DMS79 (cell line): ENCODE measurements around the gene CD207.
"Not testable (repeated sequence)": the region's sequence is repeated elsewhere in the genome, so short reads cannot be mapped to it uniquely, and the experiment has no call there.

Source experiments
- DNase-seq: peaks from one replicate; lab custom pipeline; 2025; lab: John Stamatoyannopoulos, UW

CD207 gene

DNA sequence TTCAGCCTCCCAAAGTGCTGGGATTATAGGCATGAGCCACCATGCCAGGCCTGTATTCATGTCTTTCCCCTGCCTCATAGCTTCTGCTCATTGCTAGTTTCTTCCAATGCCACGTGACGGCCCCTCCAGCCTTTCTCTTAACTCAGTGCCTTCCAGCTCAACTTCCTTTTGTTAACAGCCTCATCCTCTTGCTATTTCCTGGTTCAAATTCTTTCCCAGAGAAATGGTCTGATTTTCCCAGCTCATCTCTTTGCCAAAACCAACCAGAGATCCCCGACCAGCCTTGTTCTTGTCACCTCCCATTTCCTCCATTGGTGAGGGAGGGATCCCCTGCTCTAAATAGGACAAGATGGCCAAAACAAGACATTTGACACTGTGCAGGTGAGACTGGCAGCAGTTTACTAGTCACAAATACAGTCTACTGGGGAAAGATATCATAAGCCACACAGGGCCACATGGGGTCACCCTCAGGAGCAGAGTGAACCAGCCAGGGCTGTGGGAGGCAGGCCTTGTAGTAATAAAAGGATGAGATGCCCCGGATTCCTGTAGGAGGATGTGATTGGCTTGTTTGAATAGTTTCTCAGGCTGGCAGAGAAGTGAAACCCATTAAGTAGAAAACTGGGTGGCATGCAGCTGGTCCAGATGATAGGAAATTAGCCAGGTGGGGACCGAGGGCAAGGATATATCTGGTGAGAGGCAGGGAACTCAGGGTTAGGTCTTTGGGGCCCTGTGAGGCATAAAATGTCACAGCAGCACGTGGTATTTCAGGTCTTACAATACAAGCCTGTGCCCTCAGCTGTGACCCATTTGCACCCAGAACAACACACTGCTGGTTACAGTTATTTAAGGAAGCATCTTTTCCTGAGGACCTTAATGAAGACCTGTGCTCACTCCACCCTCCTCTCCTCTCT lies 6.4 kb downstream of the CD207 start:
- DNase-seq: no peak

DNA sequence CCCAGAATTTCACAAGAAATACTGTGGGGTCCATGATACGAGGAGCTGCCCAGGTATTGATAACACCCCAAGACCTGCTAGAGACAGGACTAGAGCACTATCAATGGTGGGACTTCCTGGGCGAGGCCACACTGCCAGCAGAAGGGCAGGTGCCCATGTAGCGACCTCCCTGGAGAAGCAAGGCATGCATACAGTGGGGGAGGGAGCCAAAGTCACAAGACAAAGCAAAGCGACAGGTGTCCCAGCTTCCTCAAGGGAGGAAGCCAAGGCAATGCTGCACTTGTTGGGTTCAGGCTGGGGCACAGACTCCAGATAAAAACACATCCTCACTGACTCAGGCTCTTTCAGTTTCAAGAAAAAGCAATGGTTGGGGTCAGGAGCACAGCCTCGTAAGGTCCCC lies 7.5 kb downstream of the CD207 start:
- no peak for DNase-seq

DNA sequence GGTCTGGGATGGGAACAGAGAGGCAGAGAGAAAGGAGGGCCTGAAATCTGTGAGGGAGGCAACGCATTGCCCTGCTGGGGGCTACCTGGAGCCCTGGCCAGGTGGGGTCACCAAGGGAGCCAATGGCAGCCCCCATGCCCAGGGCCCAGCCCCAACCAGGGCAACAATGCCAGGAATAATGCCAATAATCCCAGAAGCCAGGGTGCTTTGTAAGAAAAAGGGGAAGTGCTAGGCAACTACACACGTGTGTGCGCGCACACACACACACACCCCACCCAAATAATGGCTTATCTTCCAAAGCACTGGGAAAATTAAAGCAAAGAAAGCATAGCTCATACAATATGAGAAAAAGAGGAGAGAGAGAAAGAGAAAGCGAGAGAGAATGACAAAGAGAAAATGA lies 8.2 kb downstream of the CD207 start:
- no peak for DNase-seq

DNA sequence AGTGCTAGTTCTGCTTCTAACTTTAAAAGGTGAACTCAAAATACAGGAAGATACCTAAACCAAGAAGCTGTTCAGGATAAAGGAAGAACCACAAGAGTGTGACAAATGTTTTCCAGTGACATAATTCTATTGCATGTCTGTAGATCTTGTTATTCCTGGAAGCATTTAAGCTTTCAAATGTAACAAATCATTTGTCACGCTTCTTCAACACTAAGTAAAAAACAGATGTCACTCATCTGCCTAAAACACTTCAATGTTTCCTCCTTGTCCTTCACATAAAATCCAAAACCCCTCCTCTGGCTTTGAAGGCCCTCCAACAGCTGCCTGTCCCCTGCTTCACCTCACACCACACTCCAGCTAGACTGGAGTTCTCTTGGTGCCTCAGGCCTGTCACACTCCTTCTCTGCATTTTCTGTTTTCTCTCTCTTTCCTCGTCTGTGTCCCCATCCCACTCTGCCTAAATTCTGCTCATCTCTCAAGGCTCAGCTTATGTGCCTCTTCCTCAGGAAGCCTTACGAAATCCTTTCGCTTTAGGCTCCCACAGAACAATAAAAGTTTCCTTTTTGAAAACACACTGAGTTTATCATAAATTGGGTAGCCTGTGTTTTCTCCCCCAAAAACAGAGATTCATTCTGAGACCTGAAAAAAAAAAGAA lies 8.8 kb downstream of the CD207 start:
- no peak for DNase-seq

DNA sequence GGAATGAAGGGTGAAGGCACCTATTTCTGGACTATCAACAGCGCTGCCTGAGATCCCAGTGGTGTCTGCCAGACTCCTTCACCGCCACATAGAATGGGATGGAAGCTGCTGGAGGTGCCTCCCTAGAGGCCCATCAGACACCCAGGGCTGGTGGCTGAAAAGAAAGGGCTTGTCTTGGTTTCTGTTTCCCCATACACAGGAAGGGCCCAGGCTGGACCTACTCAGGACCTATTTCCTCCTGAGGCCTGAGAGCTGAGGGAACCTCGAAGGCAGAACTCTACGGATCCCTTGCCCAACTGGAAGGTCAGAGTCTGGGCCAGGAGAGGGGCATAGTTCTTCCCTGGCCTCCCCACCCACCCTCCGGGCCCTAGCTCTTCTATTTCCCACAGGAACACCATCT lies 12.4 kb downstream of the CD207 start:
- DNase-seq: no peak

DNA sequence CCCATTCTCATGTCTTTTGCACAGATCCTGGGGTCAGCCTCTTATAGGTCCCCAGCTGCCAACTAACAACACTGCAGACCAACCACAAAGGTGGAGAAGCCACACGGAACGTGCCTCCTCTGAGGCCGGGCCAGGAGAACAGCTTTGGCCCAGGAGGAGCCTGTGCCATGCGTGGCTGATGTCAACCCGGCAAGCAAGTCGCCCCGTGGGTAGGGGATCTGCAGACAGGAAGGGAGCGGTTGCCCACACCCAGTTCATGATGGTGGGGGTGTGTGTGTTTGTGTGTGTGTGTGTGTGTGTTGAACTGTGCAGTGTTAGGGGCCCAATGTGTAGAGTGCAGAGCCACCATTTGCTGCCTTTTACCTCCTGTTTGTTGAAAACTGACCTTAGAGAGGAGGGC lies 12.8 kb downstream of the CD207 start:
- no peak for DNase-seq

DNA sequence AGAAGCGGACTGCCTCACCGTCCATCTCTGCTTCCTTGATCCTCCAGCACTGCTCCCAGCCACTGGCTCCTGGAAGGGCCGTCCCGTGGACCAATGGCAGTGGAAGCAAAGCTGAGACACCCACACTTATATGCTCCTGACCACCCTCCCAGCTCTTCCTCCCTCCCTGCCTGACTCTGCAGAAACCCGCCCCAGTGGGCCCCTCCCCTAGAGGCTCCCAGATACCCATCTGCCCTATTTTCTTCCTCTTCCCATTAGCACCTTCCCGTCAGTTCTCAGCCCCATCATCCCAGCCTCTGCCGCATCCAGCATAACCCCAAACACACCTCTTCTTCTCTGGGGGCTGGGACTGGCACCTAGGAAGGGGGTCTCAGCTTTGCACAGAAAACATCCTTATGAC lies 15.1 kb downstream of the CD207 start, which contains the start of gene CLEC4F:
Gene CLEC4F (minus strand): TSS at position 101 of the 400 bp plus-strand sequence. CDS start 76 bp downstream, at position 25.
- DNase-seq: no peak

DNA sequence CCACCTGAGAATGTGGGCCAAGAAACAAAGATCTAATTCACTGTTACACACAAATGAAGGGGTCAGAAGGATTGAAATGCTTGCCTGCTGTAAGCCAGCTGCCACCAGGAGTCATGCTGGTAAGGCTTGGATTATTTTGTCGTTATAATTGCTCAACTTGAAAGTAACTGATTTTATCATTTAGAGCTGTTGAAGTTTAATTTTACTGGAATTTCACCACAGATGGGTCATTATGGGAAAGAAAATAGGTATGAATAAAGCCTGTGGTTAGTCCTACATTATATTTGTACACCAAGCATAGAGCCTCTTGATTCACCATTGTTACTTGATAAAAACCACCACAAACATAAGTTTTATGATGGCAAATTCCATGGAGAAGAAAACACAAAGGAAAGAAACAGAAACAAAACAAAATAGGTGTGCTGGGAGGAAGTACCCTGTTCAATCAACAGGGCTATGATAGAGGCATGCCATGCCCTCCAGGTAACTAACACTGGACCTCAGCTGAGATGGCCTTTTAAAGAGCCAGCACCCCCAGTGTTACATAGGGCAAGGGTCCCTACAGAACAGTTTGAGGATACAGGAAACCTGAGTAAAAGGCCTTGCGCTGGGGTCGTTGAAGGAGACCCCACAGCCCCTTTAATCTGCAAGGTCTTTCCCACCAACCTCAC lies 18.2 kb downstream of the CD207 start:
- DNase-seq: no peak

DNA sequence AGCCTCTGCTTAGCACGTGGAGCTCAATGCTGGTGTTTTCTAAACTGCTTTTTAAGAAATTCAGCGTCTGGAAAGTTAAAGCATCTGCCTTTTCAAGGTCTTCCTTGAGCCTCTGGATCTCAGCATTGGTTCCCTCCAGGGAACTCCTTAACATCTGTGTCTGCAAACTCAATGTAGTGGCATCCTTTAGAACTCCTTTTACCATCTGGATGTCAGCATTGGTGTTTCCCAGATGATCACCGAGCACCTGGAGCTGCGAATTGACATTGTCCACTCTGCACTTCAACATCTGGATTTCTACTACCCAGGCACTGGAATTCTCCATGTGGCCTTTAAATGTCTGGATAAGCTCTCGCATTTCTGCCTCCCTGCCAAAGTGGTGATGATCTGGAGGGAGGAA lies 18.9 kb downstream of the CD207 start:
- no peak for DNase-seq

DNA sequence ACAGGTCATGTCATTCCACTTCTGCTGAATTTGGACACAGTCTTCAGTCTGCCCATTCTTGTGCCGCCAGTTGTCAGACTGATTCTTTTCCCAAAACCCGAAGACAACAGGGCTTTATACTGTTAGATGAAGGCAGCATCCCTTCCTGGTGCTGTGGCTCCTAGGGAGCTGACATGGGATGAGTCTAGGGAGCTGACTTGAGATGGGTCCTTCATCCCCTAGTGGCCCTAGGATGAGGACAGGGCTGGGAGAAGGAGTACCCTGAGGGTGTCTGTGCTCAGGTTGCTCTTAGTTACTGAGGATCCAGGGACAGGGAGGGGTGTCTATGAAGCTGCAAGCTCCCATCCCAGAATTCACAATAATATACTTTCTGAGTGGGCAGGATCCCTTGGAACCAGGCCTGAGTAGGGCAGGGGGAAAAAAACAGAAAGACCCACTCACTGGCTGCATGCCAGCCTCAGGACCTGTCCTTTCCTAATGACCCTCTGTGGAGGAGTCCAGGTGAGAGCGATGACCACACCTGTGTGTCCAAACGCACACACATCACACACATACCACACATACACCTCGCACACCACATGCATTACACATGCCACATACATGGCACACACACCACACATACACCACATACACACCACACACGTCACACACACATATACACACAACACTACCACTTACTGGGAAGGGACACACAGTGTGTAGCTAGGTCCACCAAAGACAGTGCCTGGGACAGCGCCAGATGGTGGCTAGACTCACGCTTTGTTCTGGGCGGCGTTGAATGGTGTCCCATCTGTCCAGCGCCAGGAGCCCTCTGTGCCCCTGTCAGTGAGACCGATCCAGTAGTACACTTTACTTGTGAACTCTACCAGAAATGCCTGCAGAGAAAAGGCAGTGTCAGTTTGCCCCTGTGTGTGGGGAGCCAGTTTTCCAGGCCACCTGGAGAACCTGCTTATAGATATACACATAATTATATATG lies 26.3 kb downstream of the CD207 start:
- DNase-seq: no peak

DNA sequence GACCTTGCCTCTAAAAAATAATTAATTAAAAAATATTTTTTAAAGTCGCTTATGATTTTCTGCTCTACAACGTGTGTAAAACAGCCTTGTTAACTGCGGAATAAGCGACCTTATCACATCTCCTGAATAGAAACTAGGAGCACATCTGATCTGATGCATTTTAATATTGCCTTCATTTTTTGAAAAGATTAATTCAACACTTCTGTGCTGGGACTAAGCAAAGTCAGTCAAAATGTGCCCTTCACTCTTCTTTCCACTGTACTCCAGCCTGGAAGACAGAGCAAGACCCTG lies 27.8 kb downstream of the CD207 start:
- no peak for DNase-seq

DNA sequence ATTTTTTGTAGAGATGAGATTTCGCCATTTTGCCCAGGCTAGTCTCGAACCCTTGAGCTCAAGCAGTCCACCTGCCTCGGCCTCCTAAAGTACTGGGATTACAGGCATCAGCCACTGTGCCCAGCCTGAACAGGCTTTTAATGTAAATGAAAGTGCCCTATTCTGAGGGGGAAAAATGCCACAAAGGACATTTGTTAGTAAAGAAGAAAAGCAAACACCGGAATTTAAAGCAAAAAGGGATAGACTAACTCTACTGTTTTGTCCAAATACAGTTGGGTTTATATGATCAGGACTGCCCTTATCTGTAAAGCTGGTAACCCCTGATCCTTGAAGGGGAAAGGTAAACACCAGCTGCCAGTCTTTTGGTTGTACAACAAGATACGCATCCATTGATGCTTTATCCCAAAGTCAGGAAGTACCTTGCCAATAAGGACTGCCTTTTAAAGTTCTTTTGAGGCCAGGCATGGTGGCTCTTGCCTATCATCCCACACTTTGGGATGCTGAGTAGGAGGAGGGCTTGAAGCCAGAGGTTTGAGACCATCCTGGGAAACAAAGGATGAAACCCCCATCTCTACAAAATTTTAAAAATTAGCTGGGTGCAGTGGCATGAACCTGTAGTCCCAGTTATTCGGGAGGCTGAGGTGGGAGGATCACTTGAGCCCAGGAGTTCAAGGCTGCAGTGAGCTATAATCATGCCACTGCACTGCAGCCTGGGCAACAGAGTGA lies 28.4 kb downstream of the CD207 start:
- DNase-seq: no peak

DNA sequence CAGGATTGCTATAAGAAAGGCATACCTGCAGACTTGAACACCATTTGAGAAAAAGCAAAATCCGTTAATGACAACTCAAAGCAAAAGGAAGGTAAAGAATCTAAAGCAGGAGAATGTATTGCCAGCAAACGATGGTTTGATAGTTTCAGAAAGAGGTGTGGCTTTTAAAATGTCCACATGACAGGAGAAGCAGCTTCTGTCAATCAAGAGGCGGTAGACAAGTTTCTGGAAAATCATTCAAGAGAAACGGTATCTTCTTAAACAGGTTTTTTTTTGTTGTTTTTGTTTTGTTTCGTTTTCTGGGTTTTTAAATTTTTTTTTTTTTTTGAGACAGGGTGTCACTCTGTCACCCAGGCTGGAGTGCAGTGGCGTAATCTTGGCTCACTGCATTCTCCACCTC lies 29.0 kb downstream of the CD207 start:
- no peak for DNase-seq

DNA sequence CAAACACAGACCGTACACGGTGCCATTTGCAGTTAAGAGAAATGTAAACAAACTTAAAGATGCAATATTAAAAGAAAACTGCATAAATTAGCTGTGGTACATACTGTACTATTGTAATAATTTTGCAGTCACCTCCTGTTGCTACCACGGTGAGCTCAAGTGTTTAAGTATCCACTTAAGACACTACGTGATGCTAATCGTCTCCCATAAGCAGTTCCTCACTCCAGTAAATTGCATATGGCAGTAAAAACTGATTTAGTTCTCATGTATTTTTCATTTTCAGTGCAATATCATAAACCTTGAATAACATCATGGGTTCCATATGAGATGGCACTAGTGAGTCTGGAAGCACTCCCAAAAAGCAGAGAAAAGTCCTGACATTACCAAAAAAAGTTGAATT lies 29.6 kb downstream of the CD207 start:
- peak; percentile 50 for DNase-seq

DNA sequence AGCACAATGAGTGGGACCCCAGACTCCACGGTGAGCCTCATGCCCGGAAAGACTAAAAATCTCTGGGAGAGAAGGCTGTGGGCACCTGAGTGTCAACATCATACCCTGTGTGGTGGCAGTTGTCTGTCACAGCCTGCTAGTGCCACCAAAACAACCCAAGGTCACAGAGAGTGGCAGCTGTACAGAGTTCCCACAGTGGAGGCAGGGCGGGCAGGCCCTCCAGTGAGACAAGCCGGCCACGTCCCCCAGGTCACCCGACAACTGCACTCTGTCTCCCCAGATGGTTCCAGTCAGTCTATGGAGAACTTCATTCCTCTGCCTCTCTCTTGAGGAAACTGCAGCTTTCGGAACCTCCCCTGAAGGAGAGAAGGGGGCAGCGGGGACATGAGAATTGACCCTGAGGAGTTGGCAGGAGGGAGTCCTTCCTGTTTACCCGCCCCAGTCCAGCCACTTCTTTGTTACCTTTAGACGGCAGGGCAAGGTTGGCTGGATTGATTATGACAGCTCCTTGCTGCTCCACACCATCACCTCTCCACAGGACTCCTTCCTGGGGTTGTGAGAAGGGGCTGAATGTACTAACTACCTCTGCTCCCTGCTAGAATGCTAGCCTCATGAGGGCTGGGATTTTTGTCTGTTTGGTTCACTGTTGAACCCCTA lies 33.9 kb downstream of the CD207 start:
- no peak for DNase-seq

DNA sequence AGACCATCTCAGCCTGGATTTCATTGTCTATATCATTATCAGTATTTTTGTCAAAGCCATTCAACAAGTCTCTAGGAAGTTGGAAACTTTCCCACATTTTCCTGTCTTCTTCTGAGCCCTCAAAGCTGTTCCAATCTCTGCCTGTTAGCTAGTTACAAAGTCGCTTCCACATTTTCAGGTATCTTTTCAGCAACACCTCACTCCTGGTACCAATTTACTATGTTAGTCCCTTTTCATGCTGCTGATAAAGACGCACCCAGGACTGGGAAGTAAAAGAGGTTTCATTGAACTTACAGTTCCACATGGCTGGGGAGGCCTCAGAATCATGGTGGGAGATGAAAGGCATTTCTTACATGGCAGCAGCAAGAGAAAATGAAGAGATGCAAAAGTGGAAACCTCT lies 35.9 kb downstream of the CD207 start:
- no peak for DNase-seq

DNA sequence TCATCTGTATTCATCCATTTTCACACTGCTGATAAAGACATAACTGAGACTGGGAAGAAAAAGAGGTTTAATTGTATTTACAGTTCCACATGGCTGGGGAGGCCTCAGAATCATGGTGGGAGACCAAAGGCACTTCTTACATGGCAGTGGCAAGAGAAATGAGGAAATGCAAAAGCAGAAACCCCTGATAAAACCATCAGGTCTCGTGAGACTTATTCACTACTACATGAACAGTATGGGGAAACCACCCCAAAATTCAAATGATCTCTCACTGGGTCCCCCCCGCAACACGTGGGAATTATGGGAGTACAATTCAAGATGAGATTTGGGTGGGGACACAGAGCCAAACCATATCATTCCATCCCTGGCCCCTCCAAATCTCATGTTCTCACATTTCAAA lies 37.6 kb downstream of the CD207 start:
- DNase-seq: not testable (repeated sequence)

DNA sequence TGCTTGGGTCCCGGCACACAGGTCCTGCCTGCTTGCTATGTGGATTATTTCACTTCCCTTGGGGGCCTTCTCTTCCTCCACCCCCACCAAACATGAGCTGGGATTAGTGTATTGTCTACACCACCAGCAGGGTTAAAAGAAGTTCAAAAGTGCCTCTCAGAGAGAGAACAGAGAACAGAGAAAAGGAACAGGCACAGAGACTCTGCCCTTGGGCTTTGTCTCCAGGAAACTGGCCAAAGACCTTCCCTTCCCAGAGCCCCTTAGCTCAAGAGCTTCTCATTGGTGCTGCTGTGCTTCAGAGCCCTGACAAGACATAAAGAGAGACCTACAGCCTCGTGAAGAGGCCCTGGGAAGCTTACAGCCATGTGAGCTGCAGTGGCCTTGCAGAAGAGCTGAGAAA lies 38.1 kb downstream of the CD207 start:
- DNase-seq: no peak

DNA sequence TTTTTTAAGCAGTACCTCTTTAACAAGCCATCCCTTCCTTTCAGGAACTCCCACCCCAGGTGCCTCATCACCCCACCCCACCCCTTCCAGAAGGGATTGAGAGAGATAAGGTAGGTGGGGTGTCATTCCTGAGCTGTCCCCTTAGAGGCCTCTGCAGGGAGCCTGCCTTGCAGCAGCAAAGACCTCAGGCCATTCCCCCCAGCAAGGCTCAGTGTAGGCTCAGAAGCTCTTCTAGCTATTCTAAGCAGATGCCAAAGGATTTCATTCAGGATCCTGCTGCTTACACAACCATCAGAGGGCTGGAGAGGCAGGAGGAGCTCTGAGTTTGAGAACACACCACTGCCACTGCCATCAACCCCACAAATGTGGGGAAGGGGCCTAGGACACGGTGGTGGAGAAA lies 39.4 kb downstream of the CD207 start:
- DNase-seq: no peak

DNA sequence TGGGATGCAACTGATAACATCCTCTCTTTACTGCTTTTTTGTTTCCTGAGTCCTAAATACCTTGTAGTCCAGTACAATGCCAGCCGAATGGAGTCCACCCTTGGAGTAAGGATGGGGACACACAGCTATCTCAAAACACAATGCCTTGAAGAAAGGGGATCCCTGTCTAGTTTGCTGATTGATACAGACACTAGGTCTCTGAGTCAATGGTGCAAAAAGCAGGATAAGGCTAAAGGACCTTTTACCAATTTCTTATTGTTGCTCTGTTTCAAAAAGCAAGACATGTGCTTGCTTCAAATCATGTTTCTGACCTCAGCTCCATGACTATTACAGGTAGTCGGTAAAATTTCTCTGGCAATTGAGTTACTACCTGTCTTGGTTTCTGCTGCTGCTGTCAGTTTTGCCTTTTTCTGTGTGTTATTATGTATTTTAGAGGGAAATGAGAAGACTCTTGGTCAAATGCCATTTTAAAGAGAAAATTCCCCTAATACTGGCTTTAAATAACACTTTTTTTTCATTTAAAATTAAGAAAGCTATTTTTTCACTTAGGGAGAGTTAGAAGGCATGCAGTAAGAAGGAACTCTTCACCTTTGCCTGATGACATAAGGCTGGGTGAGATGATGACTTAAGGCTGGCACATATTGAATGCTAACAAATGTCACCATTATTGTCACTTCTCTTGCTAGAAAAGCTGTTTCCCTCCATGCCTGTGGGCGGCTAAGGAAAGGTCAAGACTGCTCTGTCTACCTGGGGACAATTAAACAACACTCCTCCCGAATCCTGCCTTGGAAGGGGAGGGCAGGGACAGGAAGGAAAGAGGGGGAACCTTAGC lies 40.2 kb downstream of the CD207 start:
- no peak for DNase-seq
